K562 (cell line): ENCODE measurements around the gene SH3BP5L. TPM values are rescaled to one million over a fixed set of nuclear protein-coding genes. Genes with fewer than 3 reads are reported as not detected.
A peak's percentile ranks its signal among the peaks of the same experiment; 100 is the strongest.

Source experiments
- ATAC-seq: fragments of 200-7000 bp; cut with Tn5 transposase; 3 replicates; pipeline ENCODE4 v1.9.1; 2020; ENCODE audit warnings: moderate library complexity
- BruUV-seq: library from RNA; stranded (reverse); fragments of 400-500 nt; replicated peaks from 2 replicates; lab custom pipeline; 2021; lab: Mats Ljungman, UMichigan
- CTCF ChIA-PET: fragments of 300-600 bp; formaldehyde crosslinking; extraction: SDS; loops from one replicate; lab custom pipeline; 2021; ENCODE audit warnings: low intra/inter-chr PET ratio; lab: Yijun Ruan, JAX
- POLR2A ChIA-PET: fragments of 300-600, 350-650 bp; sonication (Branson Sonifier 250); formaldehyde crosslinking; extraction: SDS; loops from one replicate; lab custom pipeline; 2021; ENCODE audit warnings: antibody characterized with exemption, inconsistent platforms; lab: Yijun Ruan, JAX
- DNase-seq, 4 experiments: peaks; one replicate each; pipeline versions ENCODE4 v3.0.0 to v3.0.0-alpha.2; 2011 to 2018; ENCODE audit warnings: low spot score in 3 of 4, mixed read lengths in 3 of 4; ENCODE audit errors: extremely low read depth in 1 of 4
- FAIRE-seq: peaks from 2 replicates; lab custom pipeline; 2011; peaks lifted over from hg19 to GRCh38; lab: Jason Lieb, UNC
- H2AFZ ChIP-seq: 2 replicates; pipeline ENCODE4 v1.6.0; 2011; ENCODE audit warnings: low read depth, low read length, control low read depth, inconsistent platforms
- H3K27ac ChIP-seq: fragments of 200-600 bp; 3 replicates; pipeline ENCODE4 v1.8.0; 2011; ENCODE audit warnings: low read depth, mild to moderate bottlenecking, control low read depth, inconsistent platforms, low read length, moderate library complexity, mixed read lengths; ENCODE audit errors: extremely low read depth
- H3K27me3 ChIP-seq, 2 experiments: fragments of 300-600 bp in 1 of 2; 2 replicates in 1 of 2; 3 replicates in 1 of 2; pipeline versions ENCODE4 v1.6.0 to v1.8.0; 2011; ENCODE audit warnings: inconsistent platforms in 2 of 2, low read length in 2 of 2, mild to moderate bottlenecking in 1 of 2, mixed read lengths in 1 of 2, moderate library complexity in 1 of 2; ENCODE audit not compliant: control insufficient read depth in 2 of 2, insufficient read depth in 2 of 2
- H3K36me3 ChIP-seq: fragments of 300-600 bp; 3 replicates; pipeline ENCODE4 v1.8.0; 2011; ENCODE audit warnings: mild to moderate bottlenecking, low read length, inconsistent platforms; ENCODE audit not compliant: control insufficient read depth, insufficient read depth
- H3K4me1 ChIP-seq, 2 experiments: fragments of 200-600 bp in 1 of 2; replicated peaks in 1 of 2; 2 replicates in 1 of 2; 3 replicates in 1 of 2; pipeline versions ENCODE4 v1.5.1 to v1.8.0; 2011; ENCODE audit warnings: inconsistent platforms in 2 of 2, low read length in 2 of 2, mild to moderate bottlenecking in 1 of 2, mixed read lengths in 1 of 2, moderate library complexity in 1 of 2; ENCODE audit not compliant: control insufficient read depth in 2 of 2, insufficient read depth in 2 of 2
- H3K4me2 ChIP-seq: 2 replicates; pipeline ENCODE4 v1.6.1; 2011; ENCODE audit warnings: low read length, control low read depth, inconsistent platforms, mixed read lengths; ENCODE audit not compliant: insufficient read depth
- H3K4me3 ChIP-seq: fragments of 200-600 bp; sonication (generic), shearing (Covaris generic); 2 replicates; pipeline ENCODE4 v1.5.1; 2016; ENCODE audit warnings: control low read depth, inconsistent platforms
- H3K79me2 ChIP-seq: fragments of 200-600 bp; 3 replicates; pipeline ENCODE4 v1.8.0; 2011; ENCODE audit warnings: low read length, inconsistent platforms; ENCODE audit not compliant: control insufficient read depth, insufficient read depth
- H3K9ac ChIP-seq, 2 experiments: 2 replicates each; pipeline versions ENCODE4 v1.6.0 to v1.6.1; 2011; ENCODE audit warnings: low read depth in 2 of 2, low read length in 2 of 2, control low read depth in 1 of 2, inconsistent platforms in 1 of 2, mild to moderate bottlenecking in 1 of 2, mixed read lengths in 1 of 2; ENCODE audit not compliant: insufficient read depth in 1 of 2
- H3K9me1 ChIP-seq: one replicate; pipeline ENCODE4 v1.6.0; 2011; ENCODE audit warnings: inconsistent platforms, mild to moderate bottlenecking, low read length, moderate library complexity; ENCODE audit not compliant: control insufficient read depth, insufficient read depth
- H3K9me3 ChIP-seq: replicated peaks from 2 replicates; pipeline ENCODE4 v1.5.1; 2011; ENCODE audit warnings: low read depth, low read length, inconsistent platforms; ENCODE audit not compliant: control insufficient read depth, insufficient read depth
- H4K20me1 ChIP-seq: replicated peaks from 2 replicates; pipeline ENCODE4 v1.6.1; 2011; ENCODE audit warnings: low read length, inconsistent platforms, mixed read lengths; ENCODE audit not compliant: control insufficient read depth, insufficient read depth
- CBFA2T3 ChIP-seq: fragments of 450-650 bp; IDR thresholded peaks from 2 replicates; pipeline ENCODE4 v1.6.1; 2017
- FOXJ2 ChIP-seq: fragments of 200-800 bp; sonication (Bioruptor generic); IDR thresholded peaks from 2 replicates; pipeline ENCODE4 v1.6.1; 2016; ENCODE audit warnings: missing genetic modification characterization, missing compliant biosample characterization
- GABPB2 ChIP-seq: fragments of 250-450 bp; sonication (Bioruptor Pico); conservative IDR thresholded peaks from 2 replicates; pipeline ENCODE4 v1.5.1; 2021; ENCODE audit warnings: mild to moderate bottlenecking
- MIER1 ChIP-seq: fragments of 450-650 bp; IDR thresholded peaks from 2 replicates; pipeline ENCODE4 v1.6.1; 2016; ENCODE audit warnings: antibody characterized with exemption, mild to moderate bottlenecking, low read depth
- NUFIP1 ChIP-seq: fragments of 450-650 bp; IDR thresholded peaks from 2 replicates; pipeline ENCODE4 v1.6.1; 2018; ENCODE audit not compliant: partially characterized antibody
- POLR2B ChIP-seq: fragments of 450-650 bp; IDR thresholded peaks from 2 replicates; pipeline ENCODE4 v1.6.1; 2018; ENCODE audit warnings: low read depth; ENCODE audit not compliant: partially characterized antibody
- SRSF7 ChIP-seq: fragments of 200-400 bp; formaldehyde crosslinking; optimal IDR thresholded peaks from 2 replicates; pipeline ENCODE3; 2017; ENCODE audit warnings: mild to moderate bottlenecking, low read depth, low read length
- ZNF431 ChIP-seq: sonication (generic); formaldehyde crosslinking; IDR thresholded peaks from 2 replicates; pipeline ENCODE4 v1.8.0; 2022; ENCODE audit warnings: mild to moderate bottlenecking, missing genetic modification reagents
- ZNF444 ChIP-seq: fragments of 250-450 bp; sonication (Bioruptor Pico); IDR thresholded peaks from 2 replicates; pipeline ENCODE4 v1.4.0; 2020; ENCODE audit warnings: mild to moderate bottlenecking, moderate library complexity
- ZNF584 ChIP-seq: fragments of 200-800 bp; sonication (Bioruptor generic); IDR thresholded peaks from 2 replicates; pipeline ENCODE4 v1.6.1; 2016; ENCODE audit warnings: low read depth, mild to moderate bottlenecking, missing genetic modification characterization, missing compliant biosample characterization
- WGBS: fragments of 100-300 bp; shearing (Covaris generic); methylation state at CpG from one replicate; pipeline ENCODE4 v1.1.6; 2016; ENCODE audit warnings: low coverage, mixed read lengths; ENCODE audit not compliant: insufficient coverage; ENCODE audit errors: missing lambda C conversion rate; 5-methylcytosine and 5-hydroxymethylcytosine counted together
- in situ Hi-C: fragments of 300-500 bp; cut with MboI; formaldehyde crosslinking; loops from 4 replicates; pipeline ENCODE4 v1.15.0; 2018; ENCODE audit warnings: inconsistent platforms, mixed read lengths
- intact Hi-C: fragments of 100-400 bp; cut with micrococcal nuclease; formaldehyde crosslinking; loops from 2 replicates; pipeline ENCODE4 v1.14.2; 2022
- polyA plus RNA-seq, 8 experiments: library from polyadenylated mRNA; depleted of rRNA in 4 of 8; stranded (reverse) in 5 of 8; unstranded in 3 of 8; fragments of >200 nt; fragmentation: Nextera tagmentation in 2 of 8; fragmentation: Illumina TruSeq in 1 of 8; extraction: Ambion mirVana in 2 of 8; extraction: Trizol in 1 of 8; gene quantifications; 2 replicates each; pipeline versions ENCODE4 v1.2.1 to v1.2.3, GENCODE V29; 2011 to 2014; ENCODE audit warnings: inconsistent platforms in 1 of 8, missing spikeins in 1 of 8
- total RNA-seq, 7 experiments: library from RNA; depleted of rRNA in 6 of 7; stranded (reverse); fragments of >200 nt in 6 of 7; fragmentation: Illumina TruSeq in 2 of 7; extraction: Trizol in 2 of 7; gene quantifications; 2 replicates each; pipeline versions ENCODE4 v1.2.1 to v1.2.3, GENCODE V29; 2011 to 2021; ENCODE audit warnings: low replicate concordance in 1 of 7
- TF ChIP-seq, protein P1 (sequence below): fragments of 450-650 bp; IDR thresholded peaks from 2 replicates; pipeline ENCODE4 v1.6.1; 2016; ENCODE audit warnings: borderline replicate concordance
- TF ChIP-seq, protein P2 (sequence below), 2 experiments: fragments of 450-650 bp; formaldehyde crosslinking in 1 of 2; IDR thresholded peaks; 2 replicates each; pipeline versions ENCODE4 v1.4.0 to v1.6.1; 2014 to 2020; ENCODE audit warnings: mild to moderate bottlenecking in 2 of 2, borderline replicate concordance in 1 of 2, low read depth in 1 of 2

SH3BP5L gene
- total and polyA plus RNA-seq, 9 of the 15 experiments (the other 6 are each of a cell fraction or from before 2014, with no cell fraction given): 1.9 to 26.5 (median 15.8) TPM

DNA sequence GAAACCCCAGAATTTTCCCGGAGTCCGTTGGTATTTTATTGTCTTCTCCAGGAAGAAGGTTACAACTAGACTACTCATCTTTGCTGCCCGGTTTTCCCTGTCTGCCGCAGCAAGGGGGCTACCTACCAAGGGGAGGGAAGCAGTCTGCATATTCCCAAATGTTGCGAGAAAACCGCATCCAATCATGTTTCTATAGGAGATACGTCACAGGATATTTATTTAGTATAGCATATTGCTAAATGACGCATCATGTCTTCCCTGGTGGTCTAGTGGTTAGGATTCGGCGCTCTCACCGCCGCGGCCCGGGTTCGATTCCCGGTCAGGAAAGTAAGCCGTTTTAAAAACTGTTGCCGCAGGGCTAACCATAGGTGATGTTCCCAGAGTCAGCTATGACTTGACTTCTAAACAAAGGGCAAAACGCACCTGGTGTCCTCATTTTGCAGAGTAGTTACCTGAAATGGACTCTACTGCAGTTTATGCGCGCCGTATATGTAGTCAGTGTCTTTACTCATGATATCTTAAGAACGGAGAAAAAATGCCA, 48.3 kb upstream of the SH3BP5L start:
- BruUV-seq: no TSS peak
- FAIRE-seq: no peak
- peak; percentile 80 for ATAC-seq
- DNase-seq: peak; percentile 65 to 92 (median 69)
- under 1% methylated on average over 23 of the region's 23 CpGs for WGBS
- peak overlapping the region; percentile 97 to 99; a peak in 3 of 4 replicates for H3K9ac ChIP-seq
- in situ Hi-C loops (no loop called here), intact Hi-C loops (loop anchor here (1.0 kb wide), 5 partner anchors 11 to 36 kb away; partner anchors contain the start of genes PGBD2, ZNF672 and ZNF692)
- peak overlapping the region; percentile 79 for H3K4me3 ChIP-seq
- H3K79me2 ChIP-seq: no peaks in the 10 kb centered on the region
- H2AFZ ChIP-seq: peak overlapping the region; percentile 75
- POLR2A ChIA-PET: interaction anchor here (0.6 to 8.6 kb wide), 13 partner anchors 8 to 274 kb away, joined by 3 to 71 read pairs (median 4); partner anchors contain the start of genes PGBD2, ZNF672 and ZNF692
- H3K27me3 ChIP-seq: no peaks in the 10 kb centered on the region
- no peaks in the 10 kb centered on the region for H4K20me1 ChIP-seq
- no peaks in the 10 kb centered on the region for H3K9me3 ChIP-seq
- H3K27ac ChIP-seq: peak overlapping the region; percentile 98
- H3K36me3 ChIP-seq: no peaks in the 10 kb centered on the region
- H3K4me1 ChIP-seq: peaks cover 16 to 21% of the 10 kb centered on the region in 2 experiments
- H3K9me1 ChIP-seq: no peaks in the 10 kb centered on the region
- CTCF ChIA-PET: no interaction called here
- H3K4me2 ChIP-seq: peak overlapping the region; percentile 99
- TF ChIP-seq, protein P1, sequence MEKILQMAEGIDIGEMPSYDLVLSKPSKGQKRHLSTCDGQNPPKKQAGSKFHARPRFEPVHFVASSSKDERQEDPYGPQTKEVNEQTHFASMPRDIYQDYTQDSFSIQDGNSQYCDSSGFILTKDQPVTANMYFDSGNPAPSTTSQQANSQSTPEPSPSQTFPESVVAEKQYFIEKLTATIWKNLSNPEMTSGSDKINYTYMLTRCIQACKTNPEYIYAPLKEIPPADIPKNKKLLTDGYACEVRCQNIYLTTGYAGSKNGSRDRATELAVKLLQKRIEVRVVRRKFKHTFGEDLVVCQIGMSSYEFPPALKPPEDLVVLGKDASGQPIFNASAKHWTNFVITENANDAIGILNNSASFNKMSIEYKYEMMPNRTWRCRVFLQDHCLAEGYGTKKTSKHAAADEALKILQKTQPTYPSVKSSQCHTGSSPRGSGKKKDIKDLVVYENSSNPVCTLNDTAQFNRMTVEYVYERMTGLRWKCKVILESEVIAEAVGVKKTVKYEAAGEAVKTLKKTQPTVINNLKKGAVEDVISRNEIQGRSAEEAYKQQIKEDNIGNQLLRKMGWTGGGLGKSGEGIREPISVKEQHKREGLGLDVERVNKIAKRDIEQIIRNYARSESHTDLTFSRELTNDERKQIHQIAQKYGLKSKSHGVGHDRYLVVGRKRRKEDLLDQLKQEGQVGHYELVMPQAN: no peak
- TF ChIP-seq CBFA2T3: peak; percentile 17; the same call in 1 of the 2 replicates
- TF ChIP-seq NUFIP1: no peak
- TF ChIP-seq, protein P2, sequence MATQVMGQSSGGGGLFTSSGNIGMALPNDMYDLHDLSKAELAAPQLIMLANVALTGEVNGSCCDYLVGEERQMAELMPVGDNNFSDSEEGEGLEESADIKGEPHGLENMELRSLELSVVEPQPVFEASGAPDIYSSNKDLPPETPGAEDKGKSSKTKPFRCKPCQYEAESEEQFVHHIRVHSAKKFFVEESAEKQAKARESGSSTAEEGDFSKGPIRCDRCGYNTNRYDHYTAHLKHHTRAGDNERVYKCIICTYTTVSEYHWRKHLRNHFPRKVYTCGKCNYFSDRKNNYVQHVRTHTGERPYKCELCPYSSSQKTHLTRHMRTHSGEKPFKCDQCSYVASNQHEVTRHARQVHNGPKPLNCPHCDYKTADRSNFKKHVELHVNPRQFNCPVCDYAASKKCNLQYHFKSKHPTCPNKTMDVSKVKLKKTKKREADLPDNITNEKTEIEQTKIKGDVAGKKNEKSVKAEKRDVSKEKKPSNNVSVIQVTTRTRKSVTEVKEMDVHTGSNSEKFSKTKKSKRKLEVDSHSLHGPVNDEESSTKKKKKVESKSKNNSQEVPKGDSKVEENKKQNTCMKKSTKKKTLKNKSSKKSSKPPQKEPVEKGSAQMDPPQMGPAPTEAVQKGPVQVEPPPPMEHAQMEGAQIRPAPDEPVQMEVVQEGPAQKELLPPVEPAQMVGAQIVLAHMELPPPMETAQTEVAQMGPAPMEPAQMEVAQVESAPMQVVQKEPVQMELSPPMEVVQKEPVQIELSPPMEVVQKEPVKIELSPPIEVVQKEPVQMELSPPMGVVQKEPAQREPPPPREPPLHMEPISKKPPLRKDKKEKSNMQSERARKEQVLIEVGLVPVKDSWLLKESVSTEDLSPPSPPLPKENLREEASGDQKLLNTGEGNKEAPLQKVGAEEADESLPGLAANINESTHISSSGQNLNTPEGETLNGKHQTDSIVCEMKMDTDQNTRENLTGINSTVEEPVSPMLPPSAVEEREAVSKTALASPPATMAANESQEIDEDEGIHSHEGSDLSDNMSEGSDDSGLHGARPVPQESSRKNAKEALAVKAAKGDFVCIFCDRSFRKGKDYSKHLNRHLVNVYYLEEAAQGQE (IDR thresholded peaks at IDR 0.05; ENCODE audit: borderline replicate concordance): 0 out of 2 replicates have a peak, but pooled peaks have one; percentile 2
- TF ChIP-seq, protein P2 (CRISPR knock-in tag; IDR thresholded peaks at IDR 0.05; ENCODE audit: low read depth): no peak
- TF ChIP-seq ZNF431 (CRISPR knock-in tag): 0 out of 2 replicates have a peak, but pooled peaks have one; percentile 35
- no peak for TF ChIP-seq GABPB2 (CRISPR knock-in tag)
- TF ChIP-seq FOXJ2: peak; percentile 62; the same call in 1 of the 2 replicates
- no peak for TF ChIP-seq POLR2B
- TF ChIP-seq SRSF7: no peak
- TF ChIP-seq MIER1: no peak
- TF ChIP-seq ZNF584: 0 out of 2 replicates have a peak, but pooled peaks have one; percentile 46
- TF ChIP-seq ZNF444 (CRISPR knock-in tag): no peak
